Karpas-422 (cell line): ENCODE results near the gene GMPS. TPM values are rescaled to one million over a fixed set of nuclear protein-coding genes. Genes with fewer than 3 reads are reported as not detected.

ENCODE experiments used
- DNase-seq: peaks from one replicate; pipeline ENCODE4 v3.0.0-alpha.2; 2015
- H2AFZ ChIP-seq: fragments of 200-600 bp; sonication (generic); 2 replicates; pipeline ENCODE4 v1.6.1; 2014; ENCODE audit warnings: antibody characterized with exemption, low read length, mixed read lengths
- H3K27ac ChIP-seq: fragments of 200-600 bp; sonication (generic); 2 replicates; pipeline ENCODE4 v1.5.1; 2014; ENCODE audit warnings: mild to moderate bottlenecking, low read length, moderate library complexity
- H3K27me3 ChIP-seq: fragments of 200-600 bp; sonication (generic); 2 replicates; pipeline ENCODE4 v1.6.1; 2014; ENCODE audit warnings: low read length, mixed read lengths
- H3K36me3 ChIP-seq: fragments of 200-600 bp; sonication (generic); 2 replicates; pipeline ENCODE4 v1.6.1; 2014; ENCODE audit warnings: low read length, mixed read lengths; ENCODE audit not compliant: insufficient read depth
- H3K4me1 ChIP-seq: fragments of 200-600 bp; sonication (generic); 2 replicates; pipeline ENCODE4 v1.6.1; 2014; ENCODE audit warnings: mild to moderate bottlenecking, low read length, mixed read lengths
- H3K4me2 ChIP-seq: fragments of 200-600 bp; sonication (generic); 2 replicates; pipeline ENCODE4 v1.6.1; 2014; ENCODE audit warnings: low read length, low read depth, mild to moderate bottlenecking; ENCODE audit not compliant: poor library complexity, severe bottlenecking
- H3K4me3 ChIP-seq: fragments of 200-600 bp; sonication (generic); 2 replicates; pipeline ENCODE4 v1.5.1; 2014; ENCODE audit warnings: mild to moderate bottlenecking, antibody characterized with exemption, low read length, mixed read lengths
- H3K79me2 ChIP-seq: fragments of 200-600 bp; sonication (generic); 2 replicates; pipeline ENCODE4 v1.6.1; 2014; ENCODE audit warnings: mild to moderate bottlenecking, low read length, mixed read lengths
- H3K9ac ChIP-seq: fragments of 200-600 bp; sonication (generic); 2 replicates; pipeline ENCODE4 v1.6.0; 2014; ENCODE audit warnings: low read length
- H3K9me2 ChIP-seq: fragments of 200-600 bp; sonication (generic), shearing (Covaris generic); replicated peaks from 2 replicates; pipeline ENCODE4 v1.6.0; 2014; ENCODE audit warnings: mild to moderate bottlenecking, low read length, moderate library complexity; ENCODE audit not compliant: insufficient read depth
- H3K9me3 ChIP-seq: fragments of 300-700, 200-600 bp; sonication (generic); 2 replicates; pipeline ENCODE4 v1.6.1; 2014; ENCODE audit warnings: low read length, mixed read lengths
- H4K20me1 ChIP-seq: fragments of 200-600 bp; sonication (generic); 2 replicates; pipeline ENCODE4 v1.6.1; 2014; ENCODE audit warnings: mild to moderate bottlenecking, antibody characterized with exemption, low read length, low read depth; ENCODE audit not compliant: insufficient read depth
- total RNA-seq: library from RNA; depleted of rRNA; stranded (reverse); fragments of >200 nt; shearing (Covaris generic); gene quantifications from 2 replicates; pipeline ENCODE4 v1.2.3, GENCODE V29; 2014; ENCODE audit warnings: low replicate concordance

The GMPS gene
- total RNA-seq, 1 experiment from 2014 or later, result 83.1 TPM

DNA sequence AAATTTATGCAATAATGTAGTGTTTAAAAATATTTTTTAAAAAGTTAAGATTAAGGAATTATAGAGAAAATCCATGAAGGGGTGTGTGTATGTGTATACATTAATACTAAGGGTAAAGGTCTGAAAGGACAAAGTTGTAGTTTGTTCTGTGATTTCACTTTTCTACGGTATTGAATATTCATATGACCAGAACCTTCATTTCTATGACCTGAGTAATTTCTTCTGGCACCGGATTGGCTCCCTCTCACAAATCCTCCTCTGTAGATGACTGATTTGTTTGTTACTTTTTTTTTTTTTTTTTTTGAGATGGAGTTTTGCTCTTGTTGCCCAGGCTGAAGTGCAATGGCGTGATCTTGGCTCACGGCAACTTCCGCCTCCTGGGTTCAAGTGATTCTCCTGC, 20.9 kb downstream of the GMPS start:
- Histone ChIP-seq H3K27ac (no peak overlapping the region), H3K4me1 (peaks cover 40% of the 10 kb centered on the region), H3K79me2 (peaks cover 96% of the 10 kb centered on the region), H3K9me2 (no peaks in the 10 kb centered on the region), H2AFZ (no peak overlapping the region), H3K4me3 (no peak overlapping the region), H3K9ac (no peak overlapping the region), H3K4me2 (no peak overlapping the region), H4K20me1 (peaks cover 4% of the 10 kb centered on the region; the same call in 1 of the 2 replicates), H3K9me3 (no peaks in the 10 kb centered on the region), H3K36me3 (peaks cover 28% of the 10 kb centered on the region), H3K27me3 (no peaks in the 10 kb centered on the region)
- DNase-seq, result no peak

DNA sequence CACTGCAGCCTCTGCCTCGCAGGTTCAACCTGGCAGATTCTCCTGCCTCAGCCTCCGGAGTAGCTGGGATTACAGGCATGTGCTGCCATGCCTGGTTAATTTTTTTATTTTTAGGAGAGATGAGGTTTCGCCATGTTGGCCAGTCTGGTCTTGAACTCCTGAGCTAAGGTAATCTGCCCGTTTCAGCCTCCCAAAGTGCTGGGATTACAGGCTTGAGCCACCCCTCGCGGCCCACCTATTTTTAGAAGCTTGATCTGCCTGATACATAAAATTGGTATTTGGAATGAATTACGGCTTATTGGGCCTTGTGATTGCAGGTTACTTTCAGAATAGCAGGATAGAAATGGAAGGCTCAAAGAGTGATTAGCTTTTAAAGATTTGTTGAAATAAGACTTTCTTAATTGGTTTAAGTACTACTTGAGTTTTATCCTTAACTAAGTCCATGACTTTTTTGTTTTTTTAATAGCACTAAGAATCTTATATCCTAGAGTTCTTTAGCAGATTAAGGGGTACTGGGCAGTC, 25.0 kb downstream of the GMPS start:
- DNase-seq, result no peak
- peaks cover 6% of the 10 kb centered on the region for H3K4me1 ChIP-seq
- H3K4me2 ChIP-seq, result no peak overlapping the region
- H3K27ac ChIP-seq, result no peak overlapping the region
- H3K79me2 ChIP-seq, result peaks cover 88% of the 10 kb centered on the region
- H3K27me3 ChIP-seq, result no peaks in the 10 kb centered on the region
- H3K9me3 ChIP-seq, result no peaks in the 10 kb centered on the region
- no peak overlapping the region for H3K9ac ChIP-seq
- H4K20me1 ChIP-seq, result no peaks in the 10 kb centered on the region
- no peak overlapping the region for H3K4me3 ChIP-seq
- no peak overlapping the region for H2AFZ ChIP-seq
- H3K36me3 ChIP-seq, result peaks cover 47% of the 10 kb centered on the region
- H3K9me2 ChIP-seq, result no peaks in the 10 kb centered on the region

GRCh38 chr3:155906900-155907299, 36.5 kb downstream of the GMPS start:
- H3K27me3 ChIP-seq, result no peaks in the 10 kb centered on the region
- H2AFZ ChIP-seq, result no peak overlapping the region
- DNase-seq, result no peak
- no peaks in the 10 kb centered on the region for H3K9me2 ChIP-seq
- H3K9ac ChIP-seq, result no peak overlapping the region
- H4K20me1 ChIP-seq, result no peaks in the 10 kb centered on the region
- peaks cover 69% of the 10 kb centered on the region for H3K36me3 ChIP-seq
- no peaks in the 10 kb centered on the region for H3K9me3 ChIP-seq
- peaks cover 52% of the 10 kb centered on the region for H3K79me2 ChIP-seq
- no peak overlapping the region for H3K4me3 ChIP-seq
- H3K27ac ChIP-seq, result no peak overlapping the region
- H3K4me2 ChIP-seq, result no peak overlapping the region
- H3K4me1 ChIP-seq, result no peaks in the 10 kb centered on the region

DNA sequence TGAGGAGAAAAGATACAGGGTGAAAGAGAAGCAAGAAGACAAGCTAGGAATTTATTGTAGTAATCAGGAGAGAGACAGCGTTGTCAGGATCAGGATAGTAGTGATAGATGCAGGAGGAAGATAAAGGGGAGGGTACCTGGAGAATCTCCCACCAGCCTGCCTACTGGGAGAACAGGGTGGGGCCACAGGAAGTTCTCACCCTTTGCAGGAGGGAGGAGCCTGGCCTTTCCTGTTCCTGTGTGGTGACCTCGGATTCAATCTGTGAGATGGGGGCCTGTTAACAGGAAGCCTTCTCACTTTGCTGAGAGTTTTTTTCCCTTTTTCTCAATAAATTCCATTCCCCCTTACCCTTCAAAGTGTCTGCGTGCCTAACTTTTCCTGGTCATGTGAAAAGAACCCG, 37.6 kb downstream of the GMPS start:
- Histone ChIP-seq H3K36me3 (peaks cover 70% of the 10 kb centered on the region), H3K9ac (no peak overlapping the region), H4K20me1 (no peaks in the 10 kb centered on the region), H3K27me3 (no peaks in the 10 kb centered on the region), H3K27ac (no peak overlapping the region), H3K4me3 (no peak overlapping the region), H3K4me1 (no peaks in the 10 kb centered on the region), H3K79me2 (peaks cover 53% of the 10 kb centered on the region), H3K4me2 (no peak overlapping the region), H3K9me3 (no peaks in the 10 kb centered on the region), H3K9me2 (no peaks in the 10 kb centered on the region), H2AFZ (no peak overlapping the region)
- DNase-seq, result no peak

- DNase-seq, result no peak
- Histone ChIP-seq H3K27ac (no peak overlapping the region), H3K9me3 (no peaks in the 10 kb centered on the region), H3K9me2 (no peaks in the 10 kb centered on the region), H4K20me1 (no peaks in the 10 kb centered on the region), H3K4me1 (no peaks in the 10 kb centered on the region), H3K4me3 (no peak overlapping the region), H2AFZ (no peak overlapping the region), H3K27me3 (no peaks in the 10 kb centered on the region), H3K36me3 (peaks cover 65% of the 10 kb centered on the region), H3K79me2 (peaks cover 51% of the 10 kb centered on the region), H3K9ac (no peak overlapping the region), H3K4me2 (no peak overlapping the region)
Measured at GRCh38 chr3:155908605-155909004, 38.2 kb downstream of the GMPS start.

DNA sequence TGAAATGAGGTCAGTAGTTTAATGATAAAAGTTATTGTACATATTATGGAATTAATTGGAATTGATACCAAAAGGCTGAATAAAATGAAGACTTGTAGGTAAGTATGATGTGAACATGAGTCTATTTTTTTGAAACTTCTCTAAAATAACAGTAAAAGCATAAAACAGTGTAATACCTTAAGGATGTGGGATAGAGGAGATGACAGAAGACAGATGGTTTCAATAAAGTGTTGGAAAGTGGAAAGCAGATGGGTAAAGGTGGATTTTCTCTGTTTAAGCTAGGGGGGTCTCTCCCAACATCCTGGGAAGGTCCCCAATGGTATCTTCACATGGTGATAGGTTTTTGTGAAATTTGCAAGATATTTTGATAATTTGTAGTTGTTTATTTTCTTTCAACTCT, 41.6 kb downstream of the GMPS start:
- Histone ChIP-seq H3K27me3 (no peaks in the 10 kb centered on the region), H3K9me3 (no peaks in the 10 kb centered on the region), H3K9ac (no peak overlapping the region), H3K4me2 (no peak overlapping the region), H2AFZ (no peak overlapping the region), H3K79me2 (peaks cover 46% of the 10 kb centered on the region), H3K36me3 (peaks cover 69% of the 10 kb centered on the region), H3K4me1 (no peaks in the 10 kb centered on the region), H3K4me3 (no peak overlapping the region), H3K9me2 (no peaks in the 10 kb centered on the region), H3K27ac (no peak overlapping the region), H4K20me1 (no peaks in the 10 kb centered on the region)
- no peak for DNase-seq

DNA sequence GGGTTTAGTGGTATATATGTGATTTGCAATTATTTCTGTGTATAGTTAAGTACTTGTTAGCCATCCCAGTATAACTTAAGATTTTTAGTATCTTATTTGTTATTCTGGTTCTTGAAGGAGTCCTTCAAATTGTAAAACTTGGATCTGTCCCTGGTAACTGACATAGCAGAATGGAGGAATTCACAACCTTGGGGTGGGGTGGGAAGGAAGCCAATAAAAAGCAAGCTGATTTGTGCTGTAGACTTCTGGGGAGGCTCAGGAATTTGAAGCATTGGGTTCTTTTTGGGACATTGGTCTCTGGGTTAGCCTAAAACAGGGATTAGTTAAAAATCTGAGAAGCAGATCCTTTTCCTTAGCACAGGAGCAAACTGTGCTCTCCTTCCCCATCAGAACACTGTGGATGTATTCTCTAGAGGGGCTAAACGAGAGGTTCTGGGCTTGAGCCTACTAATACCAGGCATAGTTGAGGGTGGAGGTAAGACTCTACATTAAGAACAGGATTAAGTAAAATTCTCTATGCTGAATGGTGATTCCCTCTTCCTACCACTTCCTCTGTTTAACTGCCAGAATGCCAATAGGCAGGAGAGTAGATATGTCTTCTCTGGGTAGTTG, 42.2 kb downstream of the GMPS start:
- H3K79me2 ChIP-seq, result peaks cover 47% of the 10 kb centered on the region
- H3K4me1 ChIP-seq, result no peaks in the 10 kb centered on the region
- no peak overlapping the region for H3K9ac ChIP-seq
- H3K9me2 ChIP-seq, result no peaks in the 10 kb centered on the region
- H3K4me2 ChIP-seq, result no peak overlapping the region
- no peak for DNase-seq
- H3K9me3 ChIP-seq, result no peaks in the 10 kb centered on the region
- H3K27ac ChIP-seq, result no peak overlapping the region
- no peaks in the 10 kb centered on the region for H4K20me1 ChIP-seq
- H3K27me3 ChIP-seq, result no peaks in the 10 kb centered on the region
- H3K4me3 ChIP-seq, result no peak overlapping the region
- H3K36me3 ChIP-seq, result peaks cover 69% of the 10 kb centered on the region
- H2AFZ ChIP-seq, result no peak overlapping the region

DNA sequence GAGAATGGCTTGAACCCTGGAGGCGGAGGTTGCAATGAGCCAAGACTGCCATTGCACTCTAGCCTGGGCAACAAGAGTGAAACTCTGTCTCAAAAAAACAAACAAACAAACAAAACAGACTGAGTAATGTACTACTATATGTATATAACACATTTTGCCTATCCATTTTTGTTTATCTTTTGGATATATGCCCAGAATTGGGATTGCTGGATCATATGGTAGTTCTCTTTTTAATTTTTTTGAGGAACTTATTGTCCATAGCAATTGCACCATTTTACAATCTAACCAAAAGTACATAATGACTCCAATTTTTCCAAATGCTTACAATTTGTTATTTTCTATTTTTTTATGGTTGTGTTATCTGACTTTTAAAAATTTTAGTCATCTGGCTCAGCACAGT, 47.3 kb downstream of the GMPS start:
- no peak overlapping the region for H2AFZ ChIP-seq
- peaks cover 63% of the 10 kb centered on the region for H3K36me3 ChIP-seq
- H3K9me3 ChIP-seq, result no peaks in the 10 kb centered on the region
- no peak overlapping the region for H3K4me2 ChIP-seq
- H4K20me1 ChIP-seq, result no peaks in the 10 kb centered on the region
- no peaks in the 10 kb centered on the region for H3K27me3 ChIP-seq
- no peak for DNase-seq
- H3K9ac ChIP-seq, result no peak overlapping the region
- H3K27ac ChIP-seq, result no peak overlapping the region
- no peaks in the 10 kb centered on the region for H3K4me1 ChIP-seq
- no peak overlapping the region for H3K4me3 ChIP-seq
- no peaks in the 10 kb centered on the region for H3K9me2 ChIP-seq
- peaks cover 49% of the 10 kb centered on the region for H3K79me2 ChIP-seq
